Measurements from ENCODE around the gene FOXO6. TPM values are rescaled to one million over a fixed set of nuclear protein-coding genes. Genes with fewer than 3 reads are reported as not detected.

Gene FOXO6
- total RNA-seq, 1 experiment from 2014 or later: 0.59 TPM

- intact Hi-C loops (cut with micrococcal nuclease; ENCODE audit: unreplicated experiment): no loop called here
- ChIA-PET CTCF (no interaction called here), POLR2A (no interaction called here)
- H3K36me3 ChIP-seq (ENCODE audit: control insufficient read depth, insufficient read depth, low read length): no peaks in the 10 kb centered on the region
- no peak overlapping the region for H3K4me3 ChIP-seq (ENCODE audit: low read depth, low read length)
- H3K27me3 Mint-ChIP-seq (ENCODE audit: insufficient read depth, unreplicated experiment): peaks cover 3% of the 10 kb centered on the region
- TF ChIP-seq, protein P1, sequence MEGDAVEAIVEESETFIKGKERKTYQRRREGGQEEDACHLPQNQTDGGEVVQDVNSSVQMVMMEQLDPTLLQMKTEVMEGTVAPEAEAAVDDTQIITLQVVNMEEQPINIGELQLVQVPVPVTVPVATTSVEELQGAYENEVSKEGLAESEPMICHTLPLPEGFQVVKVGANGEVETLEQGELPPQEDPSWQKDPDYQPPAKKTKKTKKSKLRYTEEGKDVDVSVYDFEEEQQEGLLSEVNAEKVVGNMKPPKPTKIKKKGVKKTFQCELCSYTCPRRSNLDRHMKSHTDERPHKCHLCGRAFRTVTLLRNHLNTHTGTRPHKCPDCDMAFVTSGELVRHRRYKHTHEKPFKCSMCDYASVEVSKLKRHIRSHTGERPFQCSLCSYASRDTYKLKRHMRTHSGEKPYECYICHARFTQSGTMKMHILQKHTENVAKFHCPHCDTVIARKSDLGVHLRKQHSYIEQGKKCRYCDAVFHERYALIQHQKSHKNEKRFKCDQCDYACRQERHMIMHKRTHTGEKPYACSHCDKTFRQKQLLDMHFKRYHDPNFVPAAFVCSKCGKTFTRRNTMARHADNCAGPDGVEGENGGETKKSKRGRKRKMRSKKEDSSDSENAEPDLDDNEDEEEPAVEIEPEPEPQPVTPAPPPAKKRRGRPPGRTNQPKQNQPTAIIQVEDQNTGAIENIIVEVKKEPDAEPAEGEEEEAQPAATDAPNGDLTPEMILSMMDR (IDR thresholded peaks at IDR 0.05; ENCODE audit: insufficient read depth in 1 of 2, low read depth in 1 of 2, low read length in 1 of 2, severe bottlenecking in 1 of 2, unreplicated experiment in 1 of 2): no peak
- no peak for DNase-seq
- H3K27ac Mint-ChIP-seq (ENCODE audit: unreplicated experiment): no peak overlapping the region
- no peaks in the 10 kb centered on the region for H3K36me3 Mint-ChIP-seq (ENCODE audit: insufficient read depth, unreplicated experiment)
- no peaks in the 10 kb centered on the region for H3K9me3 Mint-ChIP-seq (ENCODE audit: unreplicated experiment)
- peaks cover 4% of the 10 kb centered on the region for H3K4me1 Mint-ChIP-seq (ENCODE audit: low read depth, unreplicated experiment)
- no TSS peak for BruUV-seq (replicated peaks)
- H3K27me3 ChIP-seq (replicated peaks; ENCODE audit: control insufficient read depth, insufficient read depth, low read length): no peaks in the 10 kb centered on the region; the same call in 1 of the 2 replicates
- no peaks in the 10 kb centered on the region for H3K9me3 ChIP-seq
- no peak overlapping the region for H3K4me3 Mint-ChIP-seq (ENCODE audit: unreplicated experiment)
- H3K4me1 ChIP-seq: peaks cover 6% of the 10 kb centered on the region; the same call in 1 of the 2 replicates
These were observed 4.7 kb downstream of the FOXO6 start for GRCh38 chr1:41365772-41366454.

- POLR2A ChIA-PET: no interaction called here
- Mint-ChIP-seq H3K36me3 (ENCODE audit: insufficient read depth, unreplicated experiment) (no peaks in the 10 kb centered on the region), H3K4me1 (ENCODE audit: low read depth, unreplicated experiment) (peaks cover 9% of the 10 kb centered on the region), H3K27ac (ENCODE audit: unreplicated experiment) (no peak overlapping the region), H3K4me3 (ENCODE audit: unreplicated experiment) (peak overlapping the region; percentile 44), H3K27me3 (ENCODE audit: insufficient read depth, unreplicated experiment) (peaks cover 3% of the 10 kb centered on the region), H3K9me3 (ENCODE audit: unreplicated experiment) (no peaks in the 10 kb centered on the region)
- H3K9me3 ChIP-seq: no peaks in the 10 kb centered on the region
- H3K27me3 ChIP-seq (replicated peaks; ENCODE audit: control insufficient read depth, insufficient read depth, low read length): no peaks in the 10 kb centered on the region; the same call in 1 of the 2 replicates
- H3K4me1 ChIP-seq: peaks cover 9% of the 10 kb centered on the region
- peak overlapping the region; percentile 7; the same call in 1 of the 2 replicates for H3K4me3 ChIP-seq (ENCODE audit: low read depth, low read length)
- no TSS peak for BruUV-seq (replicated peaks)
- CTCF ChIA-PET: no interaction called here
- intact Hi-C loops (cut with micrococcal nuclease; ENCODE audit: unreplicated experiment): no loop called here
- no peaks in the 10 kb centered on the region for H3K36me3 ChIP-seq (ENCODE audit: control insufficient read depth, insufficient read depth, low read length)
- TF ChIP-seq, protein P1 (IDR thresholded peaks at IDR 0.05; ENCODE audit: insufficient read depth in 1 of 2, low read depth in 1 of 2, low read length in 1 of 2, severe bottlenecking in 1 of 2, unreplicated experiment in 1 of 2): no peak
- DNase-seq: no peak
These were observed 5.4 kb downstream of the FOXO6 start for GRCh38 chr1:41366455-41367287.

DNA sequence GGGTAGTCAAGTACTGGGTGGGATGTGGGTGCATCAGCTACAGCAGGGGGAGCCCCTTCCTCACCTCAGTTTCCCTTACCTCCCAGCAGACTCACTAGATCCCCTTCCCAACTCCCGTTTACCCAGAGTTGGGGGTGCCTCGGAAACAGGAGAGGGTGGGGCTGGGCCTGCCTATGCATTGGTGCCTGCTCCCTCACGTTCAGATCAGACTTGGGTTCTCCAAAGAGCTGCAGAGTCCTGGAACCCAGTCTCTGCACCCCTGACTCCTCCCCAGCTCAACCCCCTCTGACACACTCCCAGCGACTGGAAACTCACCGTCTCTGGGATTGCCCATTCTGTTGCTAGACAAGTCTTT lies 6.0 kb downstream of the FOXO6 start:
- peaks cover 15% of the 10 kb centered on the region for H3K4me1 ChIP-seq
- no TSS peak for BruUV-seq (replicated peaks)
- H3K4me3 ChIP-seq (ENCODE audit: low read depth, low read length): no peak overlapping the region
- DNase-seq: no peak
- intact Hi-C loops (cut with micrococcal nuclease; ENCODE audit: unreplicated experiment): no loop called here
- H3K36me3 ChIP-seq (ENCODE audit: control insufficient read depth, insufficient read depth, low read length): no peaks in the 10 kb centered on the region
- Mint-ChIP-seq H3K36me3 (ENCODE audit: insufficient read depth, unreplicated experiment) (no peaks in the 10 kb centered on the region), H3K27ac (ENCODE audit: unreplicated experiment) (no peak overlapping the region), H3K27me3 (ENCODE audit: insufficient read depth, unreplicated experiment) (peaks cover 3% of the 10 kb centered on the region), H3K4me3 (ENCODE audit: unreplicated experiment) (no peak overlapping the region), H3K9me3 (ENCODE audit: unreplicated experiment) (no peaks in the 10 kb centered on the region), H3K4me1 (ENCODE audit: low read depth, unreplicated experiment) (peaks cover 14% of the 10 kb centered on the region)
- CTCF ChIA-PET: no interaction called here
- H3K27me3 ChIP-seq (replicated peaks; ENCODE audit: control insufficient read depth, insufficient read depth, low read length): no peaks in the 10 kb centered on the region; the same call in 1 of the 2 replicates
- POLR2A ChIA-PET: no interaction called here
- TF ChIP-seq, protein P1 (IDR thresholded peaks at IDR 0.05; ENCODE audit: insufficient read depth in 1 of 2, low read depth in 1 of 2, low read length in 1 of 2, severe bottlenecking in 1 of 2, unreplicated experiment in 1 of 2): no peak
- H3K9me3 ChIP-seq: no peaks in the 10 kb centered on the region
